IPS DF 6.9 (cell line): Measurements from ENCODE around the gene ADGRG1.

Experiments
- DNase-seq: peaks from one replicate; pipeline ENCODE4 v3.0.0-alpha.2; 2013; ENCODE audit warnings: low read depth, low spot score
- H3K27ac ChIP-seq: one replicate; pipeline ENCODE4 v1.5.1; 2013; ENCODE audit warnings: low read length, control low read depth
- H3K27me3 ChIP-seq: 2 replicates; pipeline ENCODE4 v1.6.1; 2013; ENCODE audit warnings: mild to moderate bottlenecking, low read length; ENCODE audit not compliant: control insufficient read depth, insufficient read depth
- H3K36me3 ChIP-seq: 2 replicates; pipeline ENCODE4 v1.6.1; 2013; ENCODE audit warnings: low read length; ENCODE audit not compliant: control insufficient read depth, insufficient read depth
- H3K4me1 ChIP-seq: 2 replicates; pipeline ENCODE4 v1.6.1; 2013; ENCODE audit warnings: low read length; ENCODE audit not compliant: control insufficient read depth, insufficient read depth
- H3K4me3 ChIP-seq: 2 replicates; pipeline ENCODE4 v1.5.1; 2013; ENCODE audit warnings: mild to moderate bottlenecking, low read length
- H3K9me3 ChIP-seq: 2 replicates; pipeline ENCODE4 v1.6.1; 2013; ENCODE audit warnings: low read length, inconsistent platforms; ENCODE audit not compliant: control insufficient read depth, insufficient read depth
- WGBS: extraction: QIAGEN DNeasy Blood & Tissue Kit; methylation state at CpG from one replicate; pipeline ENCODE4 v1.1.7; 2013; ENCODE audit warnings: mixed read lengths, missing lambda C conversion rate; ENCODE audit not compliant: insufficient read length, insufficient coverage; 5-methylcytosine and 5-hydroxymethylcytosine counted together

Gene ADGRG1

GRCh38 chr16:57628008-57628781 is at the start of gene ADGRG1:
Gene ADGRG1 (plus strand): TSS chr16:57628630. CDS start chr16:57650288, 21,658 bp downstream.
- peaks cover 4% of the 10 kb centered on the region; the same call in 1 of the 2 replicates for H3K4me1 ChIP-seq
- no peak within 1 kb of the TSS for H3K27ac ChIP-seq
- H3K27me3 ChIP-seq, result no peaks in the 10 kb centered on the region
- WGBS, result no CpG with 5 or more reads among the region's 32 CpGs
- no peaks in the 10 kb centered on the region for H3K36me3 ChIP-seq
- H3K4me3 ChIP-seq, result peak within 1 kb of the TSS; percentile 9; the same call in 1 of the 2 replicates
- H3K9me3 ChIP-seq, result no peaks in the 10 kb centered on the region
- no peak for DNase-seq

GRCh38 chr16:57579361-57579665 is 49.1 kb upstream of the ADGRG1 start:
- no peaks in the 10 kb centered on the region; the same call in 1 of the 2 replicates for H3K36me3 ChIP-seq
- WGBS, result no CpG with 5 or more reads among the region's 2 CpGs
- H3K4me1 ChIP-seq, result no peaks in the 10 kb centered on the region

GRCh38 chr16:57585051-57585687 is 43.3 kb upstream of the ADGRG1 start:
- Histone ChIP-seq H3K27ac (no peak overlapping the region), H3K9me3 (no peaks in the 10 kb centered on the region), H3K27me3 (no peaks in the 10 kb centered on the region), H3K36me3 (no peaks in the 10 kb centered on the region), H3K4me3 (no peak overlapping the region), H3K4me1 (no peaks in the 10 kb centered on the region)
- DNase-seq, result no peak
- WGBS, result no CpG with 5 or more reads among the region's 3 CpGs

More at GRCh38 chr16:57579361-57579665, 49.1 kb upstream of the ADGRG1 start:
- Histone ChIP-seq H3K27me3 (no peaks in the 10 kb centered on the region), H3K27ac (no peak overlapping the region), H3K9me3 (no peaks in the 10 kb centered on the region), H3K4me3 (no peak overlapping the region)
- no peak for DNase-seq

- Histone ChIP-seq H3K27me3 (no peaks in the 10 kb centered on the region), H3K4me1 (no peaks in the 10 kb centered on the region), H3K4me3 (no peak overlapping the region), H3K27ac (no peak overlapping the region), H3K36me3 (no peaks in the 10 kb centered on the region), H3K9me3 (no peaks in the 10 kb centered on the region)
- WGBS, result no CpG with 5 or more reads among the region's 7 CpGs
- no peak for DNase-seq
Observed at GRCh38 chr16:57588831-57589230, 39.6 kb upstream of the ADGRG1 start.

GRCh38 chr16:57589374-57589773 is 39.1 kb upstream of the ADGRG1 start:
- Histone ChIP-seq H3K27ac (no peak overlapping the region), H3K27me3 (no peaks in the 10 kb centered on the region), H3K9me3 (no peaks in the 10 kb centered on the region), H3K4me3 (no peak overlapping the region), H3K36me3 (no peaks in the 10 kb centered on the region), H3K4me1 (no peaks in the 10 kb centered on the region)
- no peak for DNase-seq
- WGBS, result no CpG with 5 or more reads among the region's 7 CpGs

- H3K4me1 ChIP-seq, result no peaks in the 10 kb centered on the region
- H3K9me3 ChIP-seq, result no peaks in the 10 kb centered on the region
- H3K4me3 ChIP-seq, result no peak overlapping the region
- WGBS, result no CpG with 5 or more reads among the region's 8 CpGs
- H3K36me3 ChIP-seq, result no peaks in the 10 kb centered on the region
- no peak for DNase-seq
- no peak overlapping the region for H3K27ac ChIP-seq
- no peaks in the 10 kb centered on the region for H3K27me3 ChIP-seq
Observed at GRCh38 chr16:57590654-57591085, 37.8 kb upstream of the ADGRG1 start.

- H3K4me3 ChIP-seq, result no peak overlapping the region
Observed at GRCh38 chr16:57591086-57591869, 37.2 kb upstream of the ADGRG1 start.

GRCh38 chr16:57591870-57592485 is 36.5 kb upstream of the ADGRG1 start:
- Histone ChIP-seq H3K27me3 (no peaks in the 10 kb centered on the region), H3K36me3 (no peaks in the 10 kb centered on the region), H3K27ac (no peak overlapping the region), H3K9me3 (no peaks in the 10 kb centered on the region), H3K4me1 (no peaks in the 10 kb centered on the region), H3K4me3 (no peak overlapping the region)
- no CpG with 5 or more reads among the region's 7 CpGs for WGBS
- DNase-seq, result no peak

More at GRCh38 chr16:57591086-57591869, 37.2 kb upstream of the ADGRG1 start:
- no peaks in the 10 kb centered on the region for H3K9me3 ChIP-seq
- no peak overlapping the region for H3K27ac ChIP-seq
- WGBS, result no CpG with 5 or more reads among the region's 9 CpGs
- H3K4me1 ChIP-seq, result no peaks in the 10 kb centered on the region
- no peaks in the 10 kb centered on the region for H3K36me3 ChIP-seq
- peak; percentile 37 for DNase-seq
- no peaks in the 10 kb centered on the region for H3K27me3 ChIP-seq

- Histone ChIP-seq H3K27ac (no peak overlapping the region), H3K36me3 (no peaks in the 10 kb centered on the region), H3K9me3 (no peaks in the 10 kb centered on the region), H3K27me3 (no peaks in the 10 kb centered on the region), H3K4me1 (no peaks in the 10 kb centered on the region), H3K4me3 (no peak overlapping the region)
- no peak for DNase-seq
- WGBS, result no CpG with 5 or more reads among the region's 4 CpGs
Observed at GRCh38 chr16:57592591-57593003, 35.8 kb upstream of the ADGRG1 start.

GRCh38 chr16:57593021-57593420 is 35.4 kb upstream of the ADGRG1 start:
- no CpG with 5 or more reads among the region's 3 CpGs for WGBS

More at GRCh38 chr16:57593021-57593420, 35.4 kb upstream of the ADGRG1 start:
- no peak for DNase-seq
- H3K27me3 ChIP-seq, result no peaks in the 10 kb centered on the region
- no peaks in the 10 kb centered on the region for H3K9me3 ChIP-seq
- no peaks in the 10 kb centered on the region for H3K36me3 ChIP-seq
- no peak overlapping the region for H3K4me3 ChIP-seq
- H3K4me1 ChIP-seq, result no peaks in the 10 kb centered on the region
- H3K27ac ChIP-seq, result no peak overlapping the region
